ENCODE measurements around the gene RSPH1.

DNA sequence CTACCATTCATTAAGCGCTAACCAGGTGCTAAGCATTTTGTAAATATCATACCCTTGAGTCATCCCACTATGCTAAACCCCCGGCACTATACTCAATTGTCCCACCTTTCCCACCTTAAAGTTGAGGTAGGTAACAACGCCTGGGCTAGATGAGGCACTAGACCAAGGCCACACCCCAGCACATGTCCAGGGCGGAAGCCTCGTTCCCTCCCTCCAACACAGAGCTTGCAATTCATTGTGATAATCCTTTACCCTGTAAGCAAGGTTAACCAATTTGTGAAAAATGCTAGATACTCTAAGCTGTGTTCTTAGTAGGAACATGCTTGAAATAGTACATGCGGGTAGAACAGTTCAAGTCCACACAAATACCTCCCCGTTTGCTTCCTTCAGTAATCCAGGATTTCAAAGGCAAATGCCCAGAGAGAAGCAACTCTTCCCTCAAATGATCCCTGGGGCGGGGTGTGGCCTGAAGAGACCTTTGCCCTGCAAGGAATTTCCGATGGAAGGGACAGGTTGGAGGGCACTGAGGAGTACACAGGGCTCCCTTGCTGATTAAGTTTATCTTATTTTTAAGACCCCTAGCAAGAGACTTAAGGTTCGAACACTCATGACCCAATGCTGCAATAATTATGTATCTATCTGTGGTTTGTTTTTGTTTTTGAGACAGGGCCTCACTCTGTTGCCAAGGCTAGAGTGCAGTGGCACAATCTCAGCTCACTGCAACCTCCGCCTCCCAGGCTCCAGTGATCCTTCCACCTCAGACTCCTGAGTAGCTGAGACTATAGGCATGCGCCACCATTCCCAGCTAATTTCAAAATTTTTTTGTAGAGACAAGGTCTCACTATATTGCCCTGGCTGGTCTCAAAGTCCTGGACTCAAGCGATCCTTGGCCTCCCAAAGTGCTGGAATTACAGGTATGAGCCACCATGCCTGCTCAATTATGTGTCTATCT is 2.6 kb downstream of the RSPH1 start:
- no peak for TF ChIP-seq RFX5 (IDR thresholded peaks at IDR 0.05; ENCODE audit: low read length)
- no peak for TF ChIP-seq CTCF (IDR thresholded peaks at IDR 0.05)
- no peak for TF ChIP-seq EZH2phosphoT487 (IDR thresholded peaks at IDR 0.05; ENCODE audit: borderline replicate concordance, low read depth)
- TF ChIP-seq POLR2AphosphoS5 (IDR thresholded peaks at IDR 0.05; ENCODE audit: low read depth, low read length) = no peak
